HepG2 (cell line): ENCODE measurements around the gene RUNDC1. TPM values are rescaled to one million over a fixed set of nuclear protein-coding genes. Genes with fewer than 3 reads are reported as not detected.

ENCODE experiments used
- ATAC-seq: fragments of 200-7000 bp; cut with Tn5 transposase; 3 replicates; pipeline ENCODE4 v1.9.1; 2020; ENCODE audit warnings: mild to moderate bottlenecking, moderate library complexity
- BruUV-seq: library from RNA; stranded (reverse); fragments of 400-500 nt; replicated peaks from 2 replicates; lab custom pipeline; 2021; lab: Mats Ljungman, UMichigan
- CTCF ChIA-PET: fragments of 300-600 bp; formaldehyde crosslinking; extraction: SDS; loops from one replicate; lab custom pipeline; 2021; ENCODE audit warnings: low total read pairs, inconsistent platforms, low intra/inter-chr PET ratio; lab: Yijun Ruan, JAX
- POLR2A ChIA-PET: fragments of 350-600 bp; sonication (Branson Sonifier 250); formaldehyde crosslinking; loops from one replicate; lab custom pipeline; 2020; ENCODE audit warnings: antibody characterized with exemption, inconsistent platforms; lab: Yijun Ruan, JAX
- DNase-seq: peaks from one replicate; pipeline ENCODE4 v3.0.0-alpha.2; 2015; ENCODE audit warnings: low spot score
- FAIRE-seq: peaks from 3 replicates; lab custom pipeline; 2011; peaks lifted over from hg19 to GRCh38; lab: Jason Lieb, UNC
- H2AFZ ChIP-seq: one replicate; pipeline ENCODE4 v1.6.1; 2011; ENCODE audit warnings: low read length, inconsistent platforms
- H3K27ac ChIP-seq: fragments of 300-600 bp; 3 replicates; pipeline ENCODE4 v1.8.0; 2011; ENCODE audit warnings: mixed run types, mild to moderate bottlenecking, mixed read lengths, low read length, inconsistent platforms; ENCODE audit not compliant: insufficient read depth; ENCODE audit errors: extremely low read length
- H3K27me3 ChIP-seq, 2 experiments: fragments of 200-600 bp in 1 of 2; 2 replicates in 1 of 2; 3 replicates in 1 of 2; pipeline versions ENCODE4 v1.6.0 to v1.8.0; 2011; ENCODE audit warnings: low read length in 2 of 2, mild to moderate bottlenecking in 2 of 2, moderate library complexity in 2 of 2, inconsistent platforms in 1 of 2; ENCODE audit not compliant: insufficient read depth in 2 of 2, control insufficient read depth in 1 of 2
- H3K36me3 ChIP-seq, 2 experiments: fragments of 200-600 bp in 1 of 2; replicated peaks in 1 of 2; 2 replicates in 1 of 2; 3 replicates in 1 of 2; pipeline versions ENCODE4 v1.5.1 to v1.8.0; 2011; ENCODE audit warnings: low read length in 2 of 2, inconsistent platforms in 1 of 2; ENCODE audit not compliant: insufficient read depth in 2 of 2, control insufficient read depth in 1 of 2
- H3K4me1 ChIP-seq: 2 replicates; pipeline ENCODE4 v1.5.1; 2012; ENCODE audit warnings: low read length, inconsistent platforms; ENCODE audit not compliant: insufficient read depth
- H3K4me2 ChIP-seq: 2 replicates; pipeline ENCODE4 v1.6.0; 2011; ENCODE audit warnings: low read depth, low read length, inconsistent platforms
- H3K4me3 ChIP-seq, 3 experiments: fragments of 200-600 bp in 1 of 3; sonication (generic), shearing (Covaris generic) in 1 of 3; replicated peaks in 1 of 3; 2 replicates each; pipeline ENCODE4 v1.5.1; 2011 to 2016; ENCODE audit warnings: low read length in 3 of 3, inconsistent platforms in 2 of 3, low read depth in 2 of 3, mild to moderate bottlenecking in 2 of 3, control low read depth in 1 of 3, mixed read lengths in 1 of 3; ENCODE audit not compliant: insufficient read depth in 1 of 3
- H3K79me2 ChIP-seq: one replicate; pipeline ENCODE4 v1.6.1; 2011; ENCODE audit warnings: low read length, inconsistent platforms; ENCODE audit not compliant: insufficient read depth
- H3K9ac ChIP-seq: 2 replicates; pipeline ENCODE4 v1.6.0; 2011; ENCODE audit warnings: mild to moderate bottlenecking, low read depth, low read length, inconsistent platforms; ENCODE audit not compliant: insufficient read depth
- H3K9me3 ChIP-seq: 2 replicates; pipeline ENCODE4 v1.5.1; 2012; ENCODE audit warnings: mild to moderate bottlenecking, low read length
- H4K20me1 ChIP-seq: 2 replicates; pipeline ENCODE4 v1.6.0; 2011; ENCODE audit warnings: inconsistent platforms, mild to moderate bottlenecking, low read length, moderate library complexity; ENCODE audit not compliant: insufficient read depth
- FIP1L1 ChIP-seq: fragments of 200-400 bp; formaldehyde crosslinking; IDR thresholded peaks from 2 replicates; pipeline ENCODE4 v1.6.1; 2018; ENCODE audit warnings: low read depth, mild to moderate bottlenecking, low read length, moderate library complexity, borderline replicate concordance; ENCODE audit not compliant: insufficient read depth
- KLF16 ChIP-seq, 2 experiments: sonication (generic) in 1 of 2; formaldehyde crosslinking in 1 of 2; IDR thresholded peaks; 2 replicates each; pipeline versions ENCODE4 v1.6.1 to v1.8.0; 2016 to 2023; ENCODE audit warnings: missing genetic modification reagents in 2 of 2, missing compliant biosample characterization in 1 of 2
- KLF6 ChIP-seq: IDR thresholded peaks from 2 replicates; pipeline ENCODE4 v1.8.0; 2016; ENCODE audit warnings: missing biosample characterization, missing genetic modification reagents
- NFRKB ChIP-seq: fragments of 450-650 bp; IDR thresholded peaks from 2 replicates; pipeline ENCODE4 v1.6.1; 2017
- NKX3-1 ChIP-seq: sonication (generic); formaldehyde crosslinking; IDR thresholded peaks from 2 replicates; pipeline ENCODE4 v1.5.0; 2020; ENCODE audit warnings: missing genetic modification reagents
- RAD21 ChIP-seq: fragments of 450-650 bp; formaldehyde crosslinking; IDR thresholded peaks from 2 replicates; pipeline ENCODE4 v1.5.0; 2020; ENCODE audit warnings: mild to moderate bottlenecking
- SAP130 ChIP-seq: IDR thresholded peaks from 2 replicates; pipeline ENCODE4 v1.6.1; 2016; ENCODE audit warnings: low read depth
- SRSF9 ChIP-seq: fragments of 200-400 bp; formaldehyde crosslinking; IDR thresholded peaks from 2 replicates; pipeline ENCODE4 v1.6.1; 2018; ENCODE audit warnings: borderline replicate concordance, mild to moderate bottlenecking, low read depth, low read length; ENCODE audit not compliant: insufficient read depth, poor library complexity, severe bottlenecking
- SRY ChIP-seq: sonication (generic); formaldehyde crosslinking; IDR thresholded peaks from 2 replicates; pipeline ENCODE4 v1.8.0; 2022; ENCODE audit warnings: mild to moderate bottlenecking, missing genetic modification reagents
- TEAD2 ChIP-seq: sonication (generic); formaldehyde crosslinking; IDR thresholded peaks from 2 replicates; pipeline ENCODE4 v1.9.0; 2021; ENCODE audit warnings: missing genetic modification reagents
- ZNF205 ChIP-seq: IDR thresholded peaks from 2 replicates; pipeline ENCODE4 v1.6.1; 2018; ENCODE audit warnings: missing biosample characterization, missing genetic modification reagents
- ZNF354B ChIP-seq: sonication (generic); formaldehyde crosslinking; IDR thresholded peaks from 2 replicates; pipeline ENCODE4 v1.8.0; 2022; ENCODE audit warnings: mild to moderate bottlenecking, missing genetic modification reagents
- WGBS: methylation state at CpG from one replicate; pipeline ENCODE4 v1.1.6; 2017; ENCODE audit warnings: low lambda C conversion rate; 5-methylcytosine and 5-hydroxymethylcytosine counted together
- in situ Hi-C: cut with HindIII; loops from 2 replicates; pipeline ENCODE4 v1.10.0; 2017; ENCODE audit warnings: low pct_unique_long_range_greater_than_20kb; ENCODE audit not compliant: extremely low pct_ligation_motif_present
- intact Hi-C: fragments of 100-400 bp; cut with micrococcal nuclease; formaldehyde crosslinking; loops from one replicate; pipeline ENCODE4 v1.10.0; 2022; ENCODE audit not compliant: unreplicated experiment
- polyA plus RNA-seq, 8 experiments: library from polyadenylated mRNA; depleted of rRNA in 3 of 8; stranded (reverse) in 7 of 8; unstranded in 1 of 8; fragments of >200 nt; fragmentation: Illumina TruSeq in 4 of 8; extraction: Trizol in 4 of 8; gene quantifications; 2 replicates each; pipeline versions ENCODE4 v1.2.1 to v1.2.3, GENCODE V29; 2011 to 2016; ENCODE audit warnings: low read depth in 4 of 8, missing spikeins in 1 of 8, mixed read lengths in 1 of 8; ENCODE audit not compliant: insufficient read depth in 1 of 8
- total RNA-seq, 5 experiments: library from RNA; depleted of rRNA; stranded (reverse); fragments of >200 nt; fragmentation: Illumina TruSeq; extraction: Trizol; gene quantifications; 2 replicates each; pipeline ENCODE4 v1.2.3, GENCODE V29; 2016; ENCODE audit warnings: low read depth in 1 of 5
- TF ChIP-seq, protein P1 (sequence below): conservative IDR thresholded peaks from 2 replicates; pipeline ENCODE4 v1.6.1; 2018; ENCODE audit warnings: missing genetic modification reagents
- TF ChIP-seq, protein P2 (sequence below): sonication (generic); formaldehyde crosslinking; IDR thresholded peaks from 2 replicates; pipeline ENCODE4 v1.8.0; 2022; ENCODE audit warnings: missing genetic modification reagents, mild to moderate bottlenecking, borderline replicate concordance
- TF ChIP-seq, protein P3 (sequence below): IDR thresholded peaks from 2 replicates; pipeline ENCODE4 v1.6.1; 2018; ENCODE audit warnings: missing genetic modification reagents, mild to moderate bottlenecking, missing compliant biosample characterization
- TF ChIP-seq, protein P4 (sequence below): sonication (generic); formaldehyde crosslinking; IDR thresholded peaks from 2 replicates; pipeline ENCODE4 v1.4.0; 2020; ENCODE audit warnings: mild to moderate bottlenecking, missing genetic modification reagents

The RUNDC1 gene
- total and polyA plus RNA-seq, 2 of the 13 experiments (the other 11 are each of a cell fraction or from before 2014, with no cell fraction given) = 10.3 to 11.4 TPM

DNA sequence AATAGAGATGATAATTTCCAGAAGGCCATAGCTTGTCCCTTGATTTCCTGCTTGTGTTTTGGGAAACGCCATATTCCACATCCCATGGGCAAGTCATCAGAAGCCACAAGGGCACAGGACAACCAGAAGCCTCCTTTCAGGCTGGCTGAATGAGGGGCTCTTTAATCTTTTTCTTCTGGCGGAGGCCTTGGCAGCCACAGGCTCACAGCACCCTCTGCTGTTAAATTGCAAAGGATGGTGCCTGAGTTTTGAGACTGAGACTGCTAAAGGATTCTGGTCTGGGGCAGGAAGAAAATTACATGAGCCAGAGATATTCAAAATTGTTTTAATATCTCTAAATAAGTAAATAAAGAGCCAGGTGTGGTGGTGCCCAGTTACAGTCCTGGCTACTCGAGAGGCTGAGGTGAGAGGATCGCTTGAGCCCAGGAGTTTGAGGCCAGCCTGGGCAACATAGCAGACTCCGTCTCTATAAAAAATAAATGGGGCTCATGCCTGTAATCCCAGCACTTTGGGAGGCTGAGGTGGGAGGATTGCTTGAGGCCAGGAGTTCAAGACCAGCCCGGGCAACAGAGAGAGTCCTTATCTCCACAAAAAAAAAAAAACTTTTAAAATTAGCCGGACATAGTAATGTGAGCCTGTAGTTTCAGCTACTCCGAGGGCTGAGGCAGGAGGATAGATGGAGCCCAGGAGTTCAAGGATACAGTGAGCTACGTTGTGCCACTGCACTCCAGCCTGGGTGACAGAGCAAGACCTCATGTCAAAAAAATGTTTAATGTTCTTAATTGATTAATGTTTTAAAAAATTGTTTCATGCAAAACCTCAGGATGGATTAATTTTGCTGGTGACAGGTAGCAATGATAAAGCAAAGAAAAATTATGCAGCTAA, 42.4 kb upstream of the RUNDC1 start:
- Histone ChIP-seq H3K79me2 (no peaks in the 10 kb centered on the region), H4K20me1 (no peaks in the 10 kb centered on the region), H3K4me2 (peak overlapping the region; percentile 51), H3K4me1 (peaks cover 46% of the 10 kb centered on the region), H3K27ac (no peak overlapping the region), H3K9ac (no peak overlapping the region), H3K27me3 (no peaks in the 10 kb centered on the region; a peak in 2 of 5 replicates), H3K9me3 (no peaks in the 10 kb centered on the region), H2AFZ (no peak overlapping the region), H3K4me3 (no peak overlapping the region), H3K36me3 (no peaks in the 10 kb centered on the region)
- whole genome bisulfite sequencing = 12% methylated on average over 9 of the region's 9 CpGs
- intact Hi-C loops = loop anchor here (1.0 kb wide), 3 partner anchors 95 to 217 kb away; no protein-coding TSS in a partner anchor
- in situ Hi-C loops = no loop called here
- peak; percentile 88 for ATAC-seq
- peak; percentile 73 for DNase-seq
- ChIA-PET CTCF (interaction anchor here (1.0 to 4.4 kb wide), 7 partner anchors 9 to 217 kb away, joined by 3 to 68 read pairs (median 6); partner anchors contain the start of genes AOC2 and BECN1), POLR2A (interaction anchor here (1.1 to 1.3 kb wide), 2 partner anchors 92 to 104 kb away, joined by 3 to 5 read pairs; partner anchors contain the start of gene PSME3)
- FAIRE-seq = peak; percentile 67
- BruUV-seq = no TSS peak
- TF ChIP-seq KLF6 (CRISPR knock-in tag) (0 out of 2 replicates have a peak, but pooled peaks have one; percentile 62), SRSF9 (no peak), TEAD2 (no peak), SRY (no peak), NKX3-1 (CRISPR knock-in tag) (no peak), SAP130 (CRISPR knock-in tag) (peak; percentile 52; the same call in 1 of the 2 replicates), NFRKB (no peak), ZNF205 (CRISPR knock-in tag) (0 out of 2 replicates have a peak, but pooled peaks have one; percentile 45), RAD21 (peak; percentile 96), KLF16 (CRISPR knock-in tag; IDR thresholded peaks at IDR 0.05) (0 out of 4 replicates have a peak, but pooled peaks of 1 of the 2 experiments have one; percentile 53), FIP1L1 (no peak), ZNF354B (peak; percentile 30; the same call in 1 of the 2 replicates)
- TF ChIP-seq, protein P1, sequence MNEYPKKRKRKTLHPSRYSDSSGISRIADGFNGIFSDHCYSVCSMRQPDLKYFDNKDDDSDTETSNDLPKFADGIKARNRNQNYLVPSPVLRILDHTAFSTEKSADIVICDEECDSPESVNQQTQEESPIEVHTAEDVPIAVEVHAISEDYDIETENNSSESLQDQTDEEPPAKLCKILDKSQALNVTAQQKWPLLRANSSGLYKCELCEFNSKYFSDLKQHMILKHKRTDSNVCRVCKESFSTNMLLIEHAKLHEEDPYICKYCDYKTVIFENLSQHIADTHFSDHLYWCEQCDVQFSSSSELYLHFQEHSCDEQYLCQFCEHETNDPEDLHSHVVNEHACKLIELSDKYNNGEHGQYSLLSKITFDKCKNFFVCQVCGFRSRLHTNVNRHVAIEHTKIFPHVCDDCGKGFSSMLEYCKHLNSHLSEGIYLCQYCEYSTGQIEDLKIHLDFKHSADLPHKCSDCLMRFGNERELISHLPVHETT (CRISPR knock-in tag) = no peak
- TF ChIP-seq, protein P2, sequence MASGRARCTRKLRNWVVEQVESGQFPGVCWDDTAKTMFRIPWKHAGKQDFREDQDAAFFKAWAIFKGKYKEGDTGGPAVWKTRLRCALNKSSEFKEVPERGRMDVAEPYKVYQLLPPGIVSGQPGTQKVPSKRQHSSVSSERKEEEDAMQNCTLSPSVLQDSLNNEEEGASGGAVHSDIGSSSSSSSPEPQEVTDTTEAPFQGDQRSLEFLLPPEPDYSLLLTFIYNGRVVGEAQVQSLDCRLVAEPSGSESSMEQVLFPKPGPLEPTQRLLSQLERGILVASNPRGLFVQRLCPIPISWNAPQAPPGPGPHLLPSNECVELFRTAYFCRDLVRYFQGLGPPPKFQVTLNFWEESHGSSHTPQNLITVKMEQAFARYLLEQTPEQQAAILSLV = no peak
- TF ChIP-seq, protein P3, sequence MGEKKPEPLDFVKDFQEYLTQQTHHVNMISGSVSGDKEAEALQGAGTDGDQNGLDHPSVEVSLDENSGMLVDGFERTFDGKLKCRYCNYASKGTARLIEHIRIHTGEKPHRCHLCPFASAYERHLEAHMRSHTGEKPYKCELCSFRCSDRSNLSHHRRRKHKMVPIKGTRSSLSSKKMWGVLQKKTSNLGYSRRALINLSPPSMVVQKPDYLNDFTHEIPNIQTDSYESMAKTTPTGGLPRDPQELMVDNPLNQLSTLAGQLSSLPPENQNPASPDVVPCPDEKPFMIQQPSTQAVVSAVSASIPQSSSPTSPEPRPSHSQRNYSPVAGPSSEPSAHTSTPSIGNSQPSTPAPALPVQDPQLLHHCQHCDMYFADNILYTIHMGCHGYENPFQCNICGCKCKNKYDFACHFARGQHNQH (CRISPR knock-in tag) = peak; percentile 69; the same call in 1 of the 2 replicates
- TF ChIP-seq, protein P4, sequence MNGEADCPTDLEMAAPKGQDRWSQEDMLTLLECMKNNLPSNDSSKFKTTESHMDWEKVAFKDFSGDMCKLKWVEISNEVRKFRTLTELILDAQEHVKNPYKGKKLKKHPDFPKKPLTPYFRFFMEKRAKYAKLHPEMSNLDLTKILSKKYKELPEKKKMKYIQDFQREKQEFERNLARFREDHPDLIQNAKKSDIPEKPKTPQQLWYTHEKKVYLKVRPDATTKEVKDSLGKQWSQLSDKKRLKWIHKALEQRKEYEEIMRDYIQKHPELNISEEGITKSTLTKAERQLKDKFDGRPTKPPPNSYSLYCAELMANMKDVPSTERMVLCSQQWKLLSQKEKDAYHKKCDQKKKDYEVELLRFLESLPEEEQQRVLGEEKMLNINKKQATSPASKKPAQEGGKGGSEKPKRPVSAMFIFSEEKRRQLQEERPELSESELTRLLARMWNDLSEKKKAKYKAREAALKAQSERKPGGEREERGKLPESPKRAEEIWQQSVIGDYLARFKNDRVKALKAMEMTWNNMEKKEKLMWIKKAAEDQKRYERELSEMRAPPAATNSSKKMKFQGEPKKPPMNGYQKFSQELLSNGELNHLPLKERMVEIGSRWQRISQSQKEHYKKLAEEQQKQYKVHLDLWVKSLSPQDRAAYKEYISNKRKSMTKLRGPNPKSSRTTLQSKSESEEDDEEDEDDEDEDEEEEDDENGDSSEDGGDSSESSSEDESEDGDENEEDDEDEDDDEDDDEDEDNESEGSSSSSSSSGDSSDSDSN = no peak
